ENCODE data around the gene TRAF7. TPM values are rescaled to one million over a fixed set of nuclear protein-coding genes. Genes with fewer than 3 reads are reported as not detected.

TRAF7 gene
- total and polyA plus RNA-seq, 2 of the 13 experiments (the other 11 are each of a cell fraction or from before 2014, with no cell fraction given): 47.9 to 65.6 TPM

DNA sequence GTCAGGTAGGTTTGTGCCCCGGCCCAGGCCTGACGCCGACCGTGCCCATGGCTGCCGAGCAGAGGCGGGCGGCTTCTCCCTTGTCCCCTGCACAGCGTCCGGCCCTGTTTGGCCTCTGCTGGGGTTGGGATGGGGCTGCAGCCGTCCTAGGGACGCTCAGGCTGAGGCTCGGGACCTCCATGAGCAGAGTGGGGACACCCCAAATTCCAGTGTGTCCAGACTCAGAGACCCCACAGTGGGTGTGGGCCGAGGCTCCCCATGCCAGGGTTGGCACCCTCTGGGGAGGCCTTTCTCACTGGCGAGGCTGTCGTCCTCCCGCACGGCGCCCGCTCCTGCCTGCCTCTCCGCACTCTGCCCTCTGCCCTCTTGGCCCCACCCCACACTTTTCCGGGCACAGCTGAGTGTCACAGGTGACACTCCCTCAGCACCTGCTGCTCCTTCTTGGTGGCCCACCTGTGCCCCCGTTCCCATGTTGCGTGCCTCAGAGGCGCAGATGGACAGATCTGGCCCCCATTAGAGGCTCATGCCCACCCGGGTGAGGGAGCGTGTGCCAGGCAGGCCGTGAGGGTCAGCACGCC lies 16.1 kb downstream of the TRAF7 start:
- Histone ChIP-seq H3K4me1 (ENCODE audit: insufficient read depth, low read length) (no peaks in the 10 kb centered on the region), H3K36me3 (replicated peaks in 1 of 2; ENCODE audit: control insufficient read depth in 1 of 2, insufficient read depth in 2 of 2, low read length in 2 of 2) (peaks cover 19 to 46% of the 10 kb centered on the region in 2 experiments; a peak in 3 of 5 replicates), H2AFZ (ENCODE audit: low read length) (no peak overlapping the region), H3K27me3 (ENCODE audit: control insufficient read depth in 1 of 2, insufficient read depth in 2 of 2, low read length in 2 of 2) (no peaks in the 10 kb centered on the region), H3K27ac (ENCODE audit: extremely low read length, insufficient read depth, low read length) (no peak overlapping the region), H3K9me3 (ENCODE audit: low read length) (no peaks in the 10 kb centered on the region), H3K4me3 (replicated peaks in 1 of 3; ENCODE audit: insufficient read depth in 1 of 3, low read depth in 2 of 3, low read length in 3 of 3) (no peak overlapping the region), H3K4me2 (ENCODE audit: low read depth, low read length) (no peak overlapping the region), H3K79me2 (ENCODE audit: insufficient read depth, low read length) (no peaks in the 10 kb centered on the region), H3K9ac (ENCODE audit: insufficient read depth, low read depth, low read length) (no peak overlapping the region), H4K20me1 (ENCODE audit: insufficient read depth, low read length) (no peaks in the 10 kb centered on the region)
- BruUV-seq (replicated peaks): no TSS peak
- FAIRE-seq: no peak
- in situ Hi-C loops (cut with HindIII; ENCODE audit: extremely low pct_ligation_motif_present, low pct_unique_long_range_greater_than_20kb) (no loop called here), intact Hi-C loops (cut with micrococcal nuclease; ENCODE audit: unreplicated experiment) (no loop called here)
- no peak for DNase-seq (ENCODE audit: low spot score)
- ChIA-PET POLR2A (no interaction called here), CTCF (ENCODE audit: low intra/inter-chr PET ratio, low total read pairs) (no interaction called here)
- no peak for ATAC-seq
- WGBS (ENCODE audit: low lambda C conversion rate): 98% methylated on average over 10 of the region's 28 CpGs
- TF ChIP-seq, protein P1, sequence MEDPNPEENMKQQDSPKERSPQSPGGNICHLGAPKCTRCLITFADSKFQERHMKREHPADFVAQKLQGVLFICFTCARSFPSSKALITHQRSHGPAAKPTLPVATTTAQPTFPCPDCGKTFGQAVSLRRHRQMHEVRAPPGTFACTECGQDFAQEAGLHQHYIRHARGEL (CRISPR knock-in tag; IDR thresholded peaks at IDR 0.05): no peak
- TF ChIP-seq, protein P2, sequence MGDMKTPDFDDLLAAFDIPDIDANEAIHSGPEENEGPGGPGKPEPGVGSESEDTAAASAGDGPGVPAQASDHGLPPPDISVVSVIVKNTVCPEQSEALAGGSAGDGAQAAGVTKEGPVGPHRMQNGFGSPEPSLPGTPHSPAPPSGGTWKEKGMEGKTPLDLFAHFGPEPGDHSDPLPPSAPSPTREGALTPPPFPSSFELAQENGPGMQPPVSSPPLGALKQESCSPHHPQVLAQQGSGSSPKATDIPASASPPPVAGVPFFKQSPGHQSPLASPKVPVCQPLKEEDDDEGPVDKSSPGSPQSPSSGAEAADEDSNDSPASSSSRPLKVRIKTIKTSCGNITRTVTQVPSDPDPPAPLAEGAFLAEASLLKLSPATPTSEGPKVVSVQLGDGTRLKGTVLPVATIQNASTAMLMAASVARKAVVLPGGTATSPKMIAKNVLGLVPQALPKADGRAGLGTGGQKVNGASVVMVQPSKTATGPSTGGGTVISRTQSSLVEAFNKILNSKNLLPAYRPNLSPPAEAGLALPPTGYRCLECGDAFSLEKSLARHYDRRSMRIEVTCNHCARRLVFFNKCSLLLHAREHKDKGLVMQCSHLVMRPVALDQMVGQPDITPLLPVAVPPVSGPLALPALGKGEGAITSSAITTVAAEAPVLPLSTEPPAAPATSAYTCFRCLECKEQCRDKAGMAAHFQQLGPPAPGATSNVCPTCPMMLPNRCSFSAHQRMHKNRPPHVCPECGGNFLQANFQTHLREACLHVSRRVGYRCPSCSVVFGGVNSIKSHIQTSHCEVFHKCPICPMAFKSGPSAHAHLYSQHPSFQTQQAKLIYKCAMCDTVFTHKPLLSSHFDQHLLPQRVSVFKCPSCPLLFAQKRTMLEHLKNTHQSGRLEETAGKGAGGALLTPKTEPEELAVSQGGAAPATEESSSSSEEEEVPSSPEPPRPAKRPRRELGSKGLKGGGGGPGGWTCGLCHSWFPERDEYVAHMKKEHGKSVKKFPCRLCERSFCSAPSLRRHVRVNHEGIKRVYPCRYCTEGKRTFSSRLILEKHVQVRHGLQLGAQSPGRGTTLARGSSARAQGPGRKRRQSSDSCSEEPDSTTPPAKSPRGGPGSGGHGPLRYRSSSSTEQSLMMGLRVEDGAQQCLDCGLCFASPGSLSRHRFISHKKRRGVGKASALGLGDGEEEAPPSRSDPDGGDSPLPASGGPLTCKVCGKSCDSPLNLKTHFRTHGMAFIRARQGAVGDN (CRISPR knock-in tag; IDR thresholded peaks at IDR 0.05): 0 out of 2 replicates have a peak, but pooled peaks have one; percentile 5
- TF ChIP-seq TOE1 (CRISPR knock-in tag; IDR thresholded peaks at IDR 0.05): no peak
- TF ChIP-seq SRSF9 (IDR thresholded peaks at IDR 0.05; ENCODE audit: borderline replicate concordance, insufficient read depth, low read depth, low read length, poor library complexity, severe bottlenecking): no peak
- no peak for TF ChIP-seq HOXA3 (CRISPR knock-in tag; IDR thresholded peaks at IDR 0.05)
- TF ChIP-seq ZNF484 (CRISPR knock-in tag; IDR thresholded peaks at IDR 0.05; ENCODE audit: borderline replicate concordance, low read depth): no peak
- TF ChIP-seq MZF1 (CRISPR knock-in tag; IDR thresholded peaks at IDR 0.05; ENCODE audit: borderline replicate concordance): no peak
- no peak for TF ChIP-seq ZNF816 (CRISPR knock-in tag; IDR thresholded peaks at IDR 0.05; ENCODE audit: borderline replicate concordance)
- TF ChIP-seq STAT5B (CRISPR knock-in tag; IDR thresholded peaks at IDR 0.05): no peak
- no peak for TF ChIP-seq NCOR1 (IDR thresholded peaks at IDR 0.05; ENCODE audit: borderline replicate concordance, low read length)
- TF ChIP-seq RBM22 (optimal IDR thresholded peaks at IDR 0.05; ENCODE audit: low read length): peak; percentile 30
- TF ChIP-seq, protein P3, sequence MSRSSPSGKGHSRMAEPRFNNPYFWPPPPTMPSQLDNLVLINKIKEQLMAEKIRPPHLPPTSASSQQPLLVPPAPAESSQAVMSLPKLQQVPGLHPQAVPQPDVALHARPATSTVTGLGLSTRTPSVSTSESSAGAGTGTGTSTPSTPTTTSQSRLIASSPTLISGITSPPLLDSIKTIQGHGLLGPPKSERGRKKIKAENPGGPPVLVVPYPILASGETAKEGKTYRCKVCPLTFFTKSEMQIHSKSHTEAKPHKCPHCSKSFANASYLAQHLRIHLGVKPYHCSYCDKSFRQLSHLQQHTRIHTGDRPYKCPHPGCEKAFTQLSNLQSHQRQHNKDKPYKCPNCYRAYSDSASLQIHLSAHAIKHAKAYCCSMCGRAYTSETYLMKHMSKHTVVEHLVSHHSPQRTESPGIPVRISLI (CRISPR knock-in tag; IDR thresholded peaks at IDR 0.05; ENCODE audit: borderline replicate concordance): no peak
- no peak for TF ChIP-seq ZZZ3 (CRISPR knock-in tag; IDR thresholded peaks at IDR 0.05; ENCODE audit: borderline replicate concordance)
- TF ChIP-seq ZNF264 (CRISPR knock-in tag; IDR thresholded peaks at IDR 0.05): no peak
- TF ChIP-seq PAX8 (CRISPR knock-in tag; IDR thresholded peaks at IDR 0.05; ENCODE audit: borderline replicate concordance): no peak
- no peak for TF ChIP-seq ZFP37 (CRISPR knock-in tag; IDR thresholded peaks at IDR 0.05; ENCODE audit: borderline replicate concordance)
- peak; percentile 50 for TF ChIP-seq AGO2 (optimal IDR thresholded peaks at IDR 0.05; ENCODE audit: low read depth, low read length)
- no peak for TF ChIP-seq GABPA (IDR thresholded peaks at IDR 0.05; ENCODE audit: low read depth, low read length)
- no peak for TF ChIP-seq GABPA (CRISPR knock-in tag; IDR thresholded peaks at IDR 0.05; ENCODE audit: low read depth)
